GM12878 (cell line): ENCODE results near the gene ADRA2B. TPM values are rescaled to one million over a fixed set of nuclear protein-coding genes. Genes with fewer than 3 reads are reported as not detected.

ENCODE experiments used
- EGR1 ChIP-seq, 2 experiments: IDR thresholded peaks; 1 replicate in 1 of 2; 2 replicates in 1 of 2; pipeline ENCODE4 v1.6.1; 2011 to 2012; ENCODE audit warnings: low read depth in 2 of 2, low read length in 2 of 2, borderline replicate concordance in 1 of 2, mild to moderate bottlenecking in 1 of 2, moderate library complexity in 1 of 2
- ESRRA ChIP-seq: IDR thresholded peaks from 2 replicates; pipeline ENCODE4 v1.6.1; 2012; ENCODE audit warnings: mild to moderate bottlenecking, low read length, improper control_type of control experiment
- GATAD2B ChIP-seq: fragments of 450-650 bp; conservative IDR thresholded peaks from 2 replicates; pipeline ENCODE4 v1.6.1; 2017; ENCODE audit warnings: low read depth, mild to moderate bottlenecking, moderate library complexity
- HCFC1 ChIP-seq: fragments of 150-350 bp; IDR thresholded peaks from 2 replicates; pipeline ENCODE4 v1.6.1; 2014; ENCODE audit warnings: low read length
- MYC ChIP-seq: IDR thresholded peaks from 2 replicates; pipeline ENCODE4 v1.6.1; 2011; ENCODE audit warnings: mild to moderate bottlenecking, low read length, moderate library complexity, inconsistent platforms; ENCODE audit not compliant: insufficient read depth, insufficient replicate concordance, insufficient read length, severe bottlenecking
- POU2F2 ChIP-seq: IDR thresholded peaks from 3 replicates; pipeline ENCODE4 v1.6.1; 2011; ENCODE audit warnings: low read depth, mild to moderate bottlenecking, low read length, borderline replicate concordance
- RELA ChIP-seq: fragments of 450-650 bp; IDR thresholded peaks from 2 replicates; pipeline ENCODE4 v1.8.0; 2014; ENCODE audit warnings: borderline replicate concordance; ENCODE audit not compliant: partially characterized antibody
- RFX5 ChIP-seq: IDR thresholded peaks from 2 replicates; pipeline ENCODE4 v1.6.1; 2011; ENCODE audit warnings: low read depth, low read length, improper control_type of control experiment
- SMARCA5 ChIP-seq: fragments of 450-650 bp; IDR thresholded peaks from 2 replicates; pipeline ENCODE4 v1.6.1; 2017; ENCODE audit warnings: mild to moderate bottlenecking
- WRNIP1 ChIP-seq: IDR thresholded peaks from 2 replicates; pipeline ENCODE4 v1.6.1; 2011; ENCODE audit warnings: low read depth, low read length, improper control_type of control experiment, borderline replicate concordance
- YBX1 ChIP-seq: fragments of 450-650 bp; IDR thresholded peaks from 2 replicates; pipeline ENCODE4 v1.6.1; 2016; ENCODE audit warnings: antibody characterized with exemption
- ZNF274 ChIP-seq: IDR thresholded peaks from one replicate; pipeline ENCODE4 v1.8.0; 2011; ENCODE audit not compliant: insufficient read length, insufficient read depth
- polyA plus RNA-seq, 11 experiments: library from polyadenylated mRNA; depleted of rRNA in 4 of 11; unstranded in 6 of 11; stranded (reverse) in 5 of 11; fragments of >200 nt; fragmentation: Nextera tagmentation in 4 of 11; fragmentation: Illumina TruSeq in 1 of 11; extraction: Ambion mirVana in 4 of 11; extraction: Trizol in 1 of 11; gene quantifications; 1 replicate in 1 of 11; 2 replicates in 10 of 11; pipeline versions ENCODE4 v1.2.1 to v1.2.3, GENCODE V29; 2011 to 2016; ENCODE audit warnings: inconsistent platforms in 2 of 11, missing spikeins in 2 of 11, low read depth in 1 of 11
- total RNA-seq, 4 experiments: library from RNA; depleted of rRNA in 3 of 4; stranded (reverse); fragments of >200 nt in 3 of 4; fragmentation: Illumina TruSeq in 1 of 4; extraction: Trizol in 1 of 4; gene quantifications; 2 replicates each; pipeline versions ENCODE4 v1.2.1 to v1.2.3, GENCODE V29; 2013 to 2021
- TF ChIP-seq, protein P1 (sequence below): fragments of 450-650 bp; IDR thresholded peaks from 2 replicates; pipeline ENCODE4 v1.6.1; 2017; ENCODE audit warnings: borderline replicate concordance
- TF ChIP-seq, protein P2 (sequence below): fragments of 450-650 bp; IDR thresholded peaks from 2 replicates; pipeline ENCODE4 v1.6.1; 2017; ENCODE audit warnings: antibody characterized with exemption, mild to moderate bottlenecking, moderate library complexity
- TF ChIP-seq, protein P3 (sequence below): IDR thresholded peaks from 2 replicates; pipeline ENCODE4 v1.6.1; 2012; ENCODE audit warnings: low read depth, low read length, improper control_type of control experiment
- TF ChIP-seq, protein P4 (sequence below): fragments of 450-650 bp; IDR thresholded peaks from 2 replicates; pipeline ENCODE4 v1.6.1; 2017; ENCODE audit warnings: low read depth, mild to moderate bottlenecking, moderate library complexity
- TF ChIP-seq, protein P5 (sequence below): fragments of 450-650 bp; IDR thresholded peaks from 2 replicates; pipeline ENCODE4 v1.6.1; 2017; ENCODE audit warnings: mild to moderate bottlenecking, moderate library complexity

ADRA2B gene
- total and polyA plus RNA-seq, 10 of the 15 experiments (the other 5 are each of a cell fraction or from before 2014, with no cell fraction given) = 0.01 to 0.10 (median 0.04) TPM; not detected in 6

DNA sequence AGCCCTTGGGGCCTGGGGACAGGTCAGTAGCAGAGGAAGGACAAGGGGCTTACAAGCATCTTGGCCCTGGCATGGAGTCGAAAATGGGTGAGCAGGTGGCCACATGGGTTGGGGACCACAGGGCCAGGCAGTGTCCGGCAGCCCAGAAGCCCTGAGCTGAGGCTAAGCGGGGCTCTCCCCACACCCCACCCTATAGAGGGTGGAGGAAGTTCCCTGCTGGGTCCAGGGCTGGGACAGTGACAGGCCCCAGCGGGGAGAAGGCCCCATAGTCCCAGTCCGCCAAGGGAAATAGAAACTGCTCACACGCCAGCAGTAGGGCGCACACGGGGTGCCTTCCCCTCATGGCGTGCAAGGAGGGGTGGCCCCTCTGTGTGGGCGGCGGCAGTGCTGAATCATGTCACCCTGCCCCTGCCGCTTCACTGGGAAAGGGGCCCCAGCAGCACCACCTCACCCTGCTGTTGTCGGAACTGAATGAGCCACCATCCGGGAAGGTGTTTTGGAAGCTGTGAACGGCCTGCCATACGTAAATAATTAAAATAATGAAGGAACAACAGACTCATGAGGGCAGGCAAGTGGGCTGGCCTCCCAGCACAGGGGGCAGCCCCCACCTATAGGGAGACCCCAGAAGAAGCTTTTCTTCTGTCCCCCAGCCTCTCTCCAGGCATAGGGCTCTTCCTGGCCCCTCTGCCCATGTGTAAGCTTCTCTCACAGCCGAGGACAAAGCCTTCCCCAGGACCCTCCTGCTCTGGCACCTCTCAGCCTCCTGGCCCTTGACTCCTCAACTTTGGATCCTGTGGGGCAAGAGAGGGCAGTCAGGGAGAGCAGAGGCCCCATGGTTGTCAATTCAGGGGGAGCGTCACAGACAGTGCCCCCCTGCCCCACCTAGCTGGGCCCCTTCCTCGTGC is 41.5 kb upstream of the ADRA2B start (continued):
- TF ChIP-seq, protein P1, sequence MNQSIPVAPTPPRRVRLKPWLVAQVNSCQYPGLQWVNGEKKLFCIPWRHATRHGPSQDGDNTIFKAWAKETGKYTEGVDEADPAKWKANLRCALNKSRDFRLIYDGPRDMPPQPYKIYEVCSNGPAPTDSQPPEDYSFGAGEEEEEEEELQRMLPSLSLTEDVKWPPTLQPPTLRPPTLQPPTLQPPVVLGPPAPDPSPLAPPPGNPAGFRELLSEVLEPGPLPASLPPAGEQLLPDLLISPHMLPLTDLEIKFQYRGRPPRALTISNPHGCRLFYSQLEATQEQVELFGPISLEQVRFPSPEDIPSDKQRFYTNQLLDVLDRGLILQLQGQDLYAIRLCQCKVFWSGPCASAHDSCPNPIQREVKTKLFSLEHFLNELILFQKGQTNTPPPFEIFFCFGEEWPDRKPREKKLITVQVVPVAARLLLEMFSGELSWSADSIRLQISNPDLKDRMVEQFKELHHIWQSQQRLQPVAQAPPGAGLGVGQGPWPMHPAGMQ = no peak; the same call in 1 of the 2 replicates
- TF ChIP-seq, protein P2, sequence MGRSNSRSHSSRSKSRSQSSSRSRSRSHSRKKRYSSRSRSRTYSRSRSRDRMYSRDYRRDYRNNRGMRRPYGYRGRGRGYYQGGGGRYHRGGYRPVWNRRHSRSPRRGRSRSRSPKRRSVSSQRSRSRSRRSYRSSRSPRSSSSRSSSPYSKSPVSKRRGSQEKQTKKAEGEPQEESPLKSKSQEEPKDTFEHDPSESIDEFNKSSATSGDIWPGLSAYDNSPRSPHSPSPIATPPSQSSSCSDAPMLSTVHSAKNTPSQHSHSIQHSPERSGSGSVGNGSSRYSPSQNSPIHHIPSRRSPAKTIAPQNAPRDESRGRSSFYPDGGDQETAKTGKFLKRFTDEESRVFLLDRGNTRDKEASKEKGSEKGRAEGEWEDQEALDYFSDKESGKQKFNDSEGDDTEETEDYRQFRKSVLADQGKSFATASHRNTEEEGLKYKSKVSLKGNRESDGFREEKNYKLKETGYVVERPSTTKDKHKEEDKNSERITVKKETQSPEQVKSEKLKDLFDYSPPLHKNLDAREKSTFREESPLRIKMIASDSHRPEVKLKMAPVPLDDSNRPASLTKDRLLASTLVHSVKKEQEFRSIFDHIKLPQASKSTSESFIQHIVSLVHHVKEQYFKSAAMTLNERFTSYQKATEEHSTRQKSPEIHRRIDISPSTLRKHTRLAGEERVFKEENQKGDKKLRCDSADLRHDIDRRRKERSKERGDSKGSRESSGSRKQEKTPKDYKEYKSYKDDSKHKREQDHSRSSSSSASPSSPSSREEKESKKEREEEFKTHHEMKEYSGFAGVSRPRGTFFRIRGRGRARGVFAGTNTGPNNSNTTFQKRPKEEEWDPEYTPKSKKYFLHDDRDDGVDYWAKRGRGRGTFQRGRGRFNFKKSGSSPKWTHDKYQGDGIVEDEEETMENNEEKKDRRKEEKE = no peak
- peak; percentile 100 for TF ChIP-seq GATAD2B
- peak; percentile 38; the same call in 1 of the 2 replicates for TF ChIP-seq RFX5
- no peak for TF ChIP-seq MYC
- TF ChIP-seq ESRRA = peak; percentile 66; the same call in 1 of the 2 replicates
- no peak for TF ChIP-seq WRNIP1
- TF ChIP-seq, protein P3, sequence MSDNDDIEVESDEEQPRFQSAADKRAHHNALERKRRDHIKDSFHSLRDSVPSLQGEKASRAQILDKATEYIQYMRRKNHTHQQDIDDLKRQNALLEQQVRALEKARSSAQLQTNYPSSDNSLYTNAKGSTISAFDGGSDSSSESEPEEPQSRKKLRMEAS = peak; percentile 47
- TF ChIP-seq SMARCA5 = 0 out of 2 replicates have a peak, but pooled peaks have one; percentile 40
- peak; percentile 87 for TF ChIP-seq POU2F2
- TF ChIP-seq HCFC1 = no peak
- peak; percentile 81; the same call in 1 of the 2 replicates for TF ChIP-seq YBX1
- TF ChIP-seq EGR1 (IDR thresholded peaks at IDR 0.05; ENCODE audit: borderline replicate concordance in 1 of 2, low read depth in 2 of 2, low read length in 2 of 2) = peak; percentile 86 to 99
- TF ChIP-seq, protein P4, sequence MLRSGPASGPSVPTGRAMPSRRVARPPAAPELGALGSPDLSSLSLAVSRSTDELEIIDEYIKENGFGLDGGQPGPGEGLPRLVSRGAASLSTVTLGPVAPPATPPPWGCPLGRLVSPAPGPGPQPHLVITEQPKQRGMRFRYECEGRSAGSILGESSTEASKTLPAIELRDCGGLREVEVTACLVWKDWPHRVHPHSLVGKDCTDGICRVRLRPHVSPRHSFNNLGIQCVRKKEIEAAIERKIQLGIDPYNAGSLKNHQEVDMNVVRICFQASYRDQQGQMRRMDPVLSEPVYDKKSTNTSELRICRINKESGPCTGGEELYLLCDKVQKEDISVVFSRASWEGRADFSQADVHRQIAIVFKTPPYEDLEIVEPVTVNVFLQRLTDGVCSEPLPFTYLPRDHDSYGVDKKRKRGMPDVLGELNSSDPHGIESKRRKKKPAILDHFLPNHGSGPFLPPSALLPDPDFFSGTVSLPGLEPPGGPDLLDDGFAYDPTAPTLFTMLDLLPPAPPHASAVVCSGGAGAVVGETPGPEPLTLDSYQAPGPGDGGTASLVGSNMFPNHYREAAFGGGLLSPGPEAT = peak; percentile 84
- TF ChIP-seq RELA = peak; percentile 84
- TF ChIP-seq ZNF274 = no peak
- TF ChIP-seq, protein P5, sequence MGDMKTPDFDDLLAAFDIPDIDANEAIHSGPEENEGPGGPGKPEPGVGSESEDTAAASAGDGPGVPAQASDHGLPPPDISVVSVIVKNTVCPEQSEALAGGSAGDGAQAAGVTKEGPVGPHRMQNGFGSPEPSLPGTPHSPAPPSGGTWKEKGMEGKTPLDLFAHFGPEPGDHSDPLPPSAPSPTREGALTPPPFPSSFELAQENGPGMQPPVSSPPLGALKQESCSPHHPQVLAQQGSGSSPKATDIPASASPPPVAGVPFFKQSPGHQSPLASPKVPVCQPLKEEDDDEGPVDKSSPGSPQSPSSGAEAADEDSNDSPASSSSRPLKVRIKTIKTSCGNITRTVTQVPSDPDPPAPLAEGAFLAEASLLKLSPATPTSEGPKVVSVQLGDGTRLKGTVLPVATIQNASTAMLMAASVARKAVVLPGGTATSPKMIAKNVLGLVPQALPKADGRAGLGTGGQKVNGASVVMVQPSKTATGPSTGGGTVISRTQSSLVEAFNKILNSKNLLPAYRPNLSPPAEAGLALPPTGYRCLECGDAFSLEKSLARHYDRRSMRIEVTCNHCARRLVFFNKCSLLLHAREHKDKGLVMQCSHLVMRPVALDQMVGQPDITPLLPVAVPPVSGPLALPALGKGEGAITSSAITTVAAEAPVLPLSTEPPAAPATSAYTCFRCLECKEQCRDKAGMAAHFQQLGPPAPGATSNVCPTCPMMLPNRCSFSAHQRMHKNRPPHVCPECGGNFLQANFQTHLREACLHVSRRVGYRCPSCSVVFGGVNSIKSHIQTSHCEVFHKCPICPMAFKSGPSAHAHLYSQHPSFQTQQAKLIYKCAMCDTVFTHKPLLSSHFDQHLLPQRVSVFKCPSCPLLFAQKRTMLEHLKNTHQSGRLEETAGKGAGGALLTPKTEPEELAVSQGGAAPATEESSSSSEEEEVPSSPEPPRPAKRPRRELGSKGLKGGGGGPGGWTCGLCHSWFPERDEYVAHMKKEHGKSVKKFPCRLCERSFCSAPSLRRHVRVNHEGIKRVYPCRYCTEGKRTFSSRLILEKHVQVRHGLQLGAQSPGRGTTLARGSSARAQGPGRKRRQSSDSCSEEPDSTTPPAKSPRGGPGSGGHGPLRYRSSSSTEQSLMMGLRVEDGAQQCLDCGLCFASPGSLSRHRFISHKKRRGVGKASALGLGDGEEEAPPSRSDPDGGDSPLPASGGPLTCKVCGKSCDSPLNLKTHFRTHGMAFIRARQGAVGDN = peak; percentile 92
